ENCODE data around the gene NCOR2. TPM values are rescaled to one million over a fixed set of nuclear protein-coding genes. Genes with fewer than 3 reads are reported as not detected.

Gene NCOR2
- total and polyA plus RNA-seq, 2 of the 4 experiments (the other 2 are of a cell fraction) = 12.9 to 40.8 TPM

DNA sequence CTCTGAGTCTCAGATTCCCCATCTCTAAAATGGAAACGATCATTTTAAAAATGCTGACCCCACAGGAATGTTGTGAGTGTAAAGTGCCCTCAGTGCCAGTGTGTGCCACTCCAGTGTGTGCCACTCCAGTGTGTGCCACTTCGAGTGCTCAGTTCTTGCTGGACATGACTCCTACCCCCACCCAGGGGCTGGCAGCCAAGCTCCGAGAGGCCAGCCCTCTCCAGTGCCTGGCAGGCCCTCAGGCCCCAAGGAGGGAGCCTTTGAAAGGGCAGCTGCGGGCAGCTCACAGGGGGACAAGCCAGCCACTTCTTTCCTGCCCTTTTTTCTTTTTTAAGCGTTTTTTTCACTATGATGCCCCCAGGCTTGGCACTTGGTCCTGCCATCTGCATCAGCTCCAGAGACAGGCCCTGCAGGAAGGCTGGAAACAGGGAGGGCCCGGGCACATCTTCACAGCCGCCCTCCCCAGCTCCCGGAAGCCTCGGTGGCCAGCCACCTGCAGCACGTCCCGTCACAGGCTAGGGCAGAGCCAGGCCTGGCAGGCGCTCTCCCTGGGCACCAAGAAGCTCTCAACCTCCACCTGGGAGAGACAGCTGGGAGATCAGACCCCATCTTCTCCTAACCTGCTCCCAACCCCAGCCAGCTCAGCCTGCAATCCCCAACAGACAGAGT, 29.8 kb downstream of the NCOR2 start:
- dilution Hi-C loops (cut with HindIII; ENCODE audit: low sequenced_read_pairs, unreplicated experiment) = no loop called here
- Histone ChIP-seq H3K4me3 (ENCODE audit: insufficient read depth, low read depth, low read length) (no peak overlapping the region), H3K18ac (ENCODE audit: low read depth, low read length) (no peak overlapping the region), H4K20me1 (ENCODE audit: insufficient read depth, low read length) (peaks cover 89% of the 10 kb centered on the region), H3K4me2 (ENCODE audit: low read depth, low read length) (no peak overlapping the region), H3K23ac (ENCODE audit: low read depth, low read length) (peak overlapping the region; percentile 49), H3K27me3 (ENCODE audit: control insufficient read depth, insufficient read depth, low read length) (no peaks in the 10 kb centered on the region), H4K8ac (ENCODE audit: low read depth in 2 of 2, low read length in 2 of 2) (no peak overlapping the region), H2AK9ac (replicated peaks; ENCODE audit: low read depth, low read length, poor library complexity) (peak overlapping the region; percentile 44), H3K4ac (ENCODE audit: low read depth, low read length) (no peak overlapping the region), H3K14ac (replicated peaks; ENCODE audit: low read depth, low read length) (0 out of 2 replicates have a peak overlapping the region, but pooled peaks have one; percentile 14), H2BK15ac (ENCODE audit: low read depth, low read length) (no peak overlapping the region), H3K4me1 (ENCODE audit: control insufficient read depth, insufficient read depth, low read length) (peaks cover 39% of the 10 kb centered on the region), H3K36me3 (ENCODE audit: control insufficient read depth, insufficient read depth, low read length) (peaks cover 8% of the 10 kb centered on the region), H2BK20ac (ENCODE audit: low read depth, low read length) (peak overlapping the region; percentile 35; the same call in 1 of the 2 replicates), H2AK5ac (ENCODE audit: low read depth, low read length) (peak overlapping the region; percentile 27; the same call in 1 of the 2 replicates), H3K9me1 (ENCODE audit: insufficient read depth, low read length) (peaks cover 41% of the 10 kb centered on the region), H3K56ac (ENCODE audit: extremely low read depth, insufficient read depth, low read length) (no peak overlapping the region), H4K5ac (ENCODE audit: low read depth, low read length) (no peak overlapping the region), H4K91ac (ENCODE audit: insufficient read depth, low read depth, low read length) (no peak overlapping the region), H3K9ac (ENCODE audit: low read depth, low read length) (no peak overlapping the region; the same call in 1 of the 2 replicates), H2AFZ (replicated peaks; ENCODE audit: low read length, poor library complexity) (peak overlapping the region; percentile 32), H3K79me1 (ENCODE audit: low read depth in 1 of 2, low read length in 2 of 2) (peaks cover 35 to 83% of the 10 kb centered on the region in 2 experiments), H3K27ac (ENCODE audit: insufficient read depth, low read length) (no peak overlapping the region), H2BK5ac (ENCODE audit: low read depth, low read length, poor library complexity, severe bottlenecking) (no peak overlapping the region), H3K9me3 (ENCODE audit: control insufficient read depth, insufficient read depth, low read length) (0 out of 2 replicates have a peak, but pooled peaks cover 2% of the 10 kb centered on the region), H2BK120ac (ENCODE audit: low read depth, low read length) (no peak overlapping the region)
- WGBS, 2 experiments (ENCODE audit: extremely low coverage in 2 of 2, insufficient read length in 1 of 2) = 80% methylated on average over 8 of the region's 12 CpGs; no CpG with 5 or more reads in 1 of the 2 experiments
- BruUV-seq (replicated peaks) = no TSS peak
- intact Hi-C loops (cut with micrococcal nuclease) = no loop called here
- in situ Hi-C loops (cut with MboI; ENCODE audit: low sequenced_read_pairs) = no loop called here
- POLR2A ChIA-PET (ENCODE audit: unreplicated experiment) = no interaction called here
- ATAC-seq (ENCODE audit: low read depth) (no peak), DNase-seq (no peak)
- CTCF ChIA-PET = no interaction called here
- peak; percentile 29; the same call in 1 of the 2 replicates for TF ChIP-seq MAFK (IDR thresholded peaks at IDR 0.05; ENCODE audit: low read depth, low read length)
- no peak for TF ChIP-seq FOS (IDR thresholded peaks at IDR 0.05; ENCODE audit: low read depth, low read length)

Measured in IMR-90 (cell line).